ENCODE data around the gene IGF1. TPM values are rescaled to one million over a fixed set of nuclear protein-coding genes. Genes with fewer than 3 reads are reported as not detected.

IGF1 gene
- total RNA-seq, 1 donor from 2014 or later: 6.0 TPM

GRCh38 chr12:102521662-102522277 lies 41.4 kb upstream of the IGF1 start:
- intact Hi-C loops (cut with DNase I): no loop called here
- DNase-seq (no peak), ATAC-seq (no peak)
- no peak overlapping the region for H3K4me3 ChIP-seq
- no peak for TF ChIP-seq CTCF (IDR thresholded peaks at IDR 0.05)
- H3K9me3 ChIP-seq: no peaks in the 10 kb centered on the region
- H3K27ac ChIP-seq: no peak overlapping the region
- no peaks in the 10 kb centered on the region for H3K36me3 ChIP-seq
- no peaks in the 10 kb centered on the region for H3K4me1 ChIP-seq
- H3K27me3 ChIP-seq: peaks cover 4% of the 10 kb centered on the region

GRCh38 chr12:102518871-102519270 lies 38.5 kb upstream of the IGF1 start:
- Histone ChIP-seq H3K27me3 (peaks cover 4% of the 10 kb centered on the region), H3K4me1 (no peaks in the 10 kb centered on the region), H3K4me3 (no peak overlapping the region), H3K9me3 (no peaks in the 10 kb centered on the region), H3K27ac (no peak overlapping the region), H3K36me3 (no peaks in the 10 kb centered on the region)
- DNase-seq (no peak), ATAC-seq (no peak)
- TF ChIP-seq CTCF (IDR thresholded peaks at IDR 0.05): no peak
- intact Hi-C loops (cut with DNase I): no loop called here

GRCh38 chr12:102514696-102515095 lies 34.3 kb upstream of the IGF1 start:
- no peaks in the 10 kb centered on the region for H3K36me3 ChIP-seq
- no peak for TF ChIP-seq CTCF (IDR thresholded peaks at IDR 0.05)
- no peaks in the 10 kb centered on the region for H3K27me3 ChIP-seq
- DNase-seq (no peak), ATAC-seq (no peak)
- H3K4me1 ChIP-seq: no peaks in the 10 kb centered on the region
- intact Hi-C loops (cut with DNase I): no loop called here
- H3K9me3 ChIP-seq: no peaks in the 10 kb centered on the region
- H3K27ac ChIP-seq: no peak overlapping the region
- no peak overlapping the region for H3K4me3 ChIP-seq

- no peaks in the 10 kb centered on the region for H3K4me1 ChIP-seq
- DNase-seq: no peak
- no peak overlapping the region for H3K4me3 ChIP-seq
- ATAC-seq: no peak
- no peaks in the 10 kb centered on the region for H3K9me3 ChIP-seq
- intact Hi-C loops (cut with DNase I): no loop called here
- no peak overlapping the region for H3K27ac ChIP-seq
- no peak for TF ChIP-seq CTCF (IDR thresholded peaks at IDR 0.05)
- no peaks in the 10 kb centered on the region for H3K27me3 ChIP-seq
- H3K36me3 ChIP-seq: no peaks in the 10 kb centered on the region
These were observed 33.4 kb upstream of the IGF1 start for GRCh38 chr12:102513739-102514138.

- H3K27ac ChIP-seq: no peak overlapping the region
- no peaks in the 10 kb centered on the region for H3K36me3 ChIP-seq
- H3K27me3 ChIP-seq: no peaks in the 10 kb centered on the region
- no peak for TF ChIP-seq CTCF (IDR thresholded peaks at IDR 0.05)
- ATAC-seq (no peak), DNase-seq (no peak)
- no peak overlapping the region for H3K4me3 ChIP-seq
- intact Hi-C loops (cut with DNase I): no loop called here
- no peaks in the 10 kb centered on the region for H3K4me1 ChIP-seq
- no peaks in the 10 kb centered on the region for H3K9me3 ChIP-seq
These were observed 32.9 kb upstream of the IGF1 start for GRCh38 chr12:102513272-102513671.

GRCh38 chr12:102512523-102512922 lies 32.2 kb upstream of the IGF1 start:
- H3K4me1 ChIP-seq: no peaks in the 10 kb centered on the region
- no peaks in the 10 kb centered on the region for H3K36me3 ChIP-seq
- H3K9me3 ChIP-seq: no peaks in the 10 kb centered on the region
- no peak overlapping the region for H3K27ac ChIP-seq
- ATAC-seq: no peak
- intact Hi-C loops (cut with DNase I): no loop called here
- no peaks in the 10 kb centered on the region for H3K27me3 ChIP-seq
- TF ChIP-seq CTCF (IDR thresholded peaks at IDR 0.05): no peak
- no peak overlapping the region for H3K4me3 ChIP-seq
- no peak for DNase-seq
